Neural crest cell (in vitro differentiated cells): ENCODE results near the gene RSBN1L. TPM values are rescaled to one million over a fixed set of nuclear protein-coding genes. Genes with fewer than 3 reads are reported as not detected.
"Not testable (repeated sequence)": the region's sequence is repeated elsewhere in the genome, so short reads cannot be mapped to it uniquely, and the experiment has no call there.

Experiments
- DNase-seq: peaks from one replicate; pipeline ENCODE4 v3.0.0; 2021; ENCODE audit warnings: low read depth, mixed read lengths, low spot score
- H3K27ac Mint-ChIP-seq: one replicate; pipeline ENCODE4 v1.8.0; 2021; ENCODE audit warnings: mild to moderate bottlenecking, mixed read lengths; ENCODE audit not compliant: unreplicated experiment
- H3K27me3 Mint-ChIP-seq: 2 replicates; pipeline ENCODE4 v1.8.0; 2021; ENCODE audit warnings: low read depth, mild to moderate bottlenecking, mixed read lengths
- H3K36me3 Mint-ChIP-seq: 2 replicates; pipeline ENCODE4 v1.8.0; 2021; ENCODE audit warnings: low read depth, mild to moderate bottlenecking, mixed read lengths
- H3K4me1 Mint-ChIP-seq: 2 replicates; pipeline ENCODE4 v1.8.0; 2021; ENCODE audit warnings: mixed read lengths
- H3K4me3 Mint-ChIP-seq: one replicate; pipeline ENCODE4 v1.8.0; 2021; ENCODE audit warnings: mild to moderate bottlenecking, mixed read lengths
- H3K9me3 Mint-ChIP-seq: 2 replicates; pipeline ENCODE4 v1.8.0; 2021; ENCODE audit warnings: mixed read lengths
- CTCF ChIP-seq: fragments of 200-600 bp; sonication (generic); conservative IDR thresholded peaks from 2 replicates; pipeline ENCODE4 v1.5.0; 2021; ENCODE audit warnings: antibody characterized with exemption, mild to moderate bottlenecking
- total RNA-seq: library from RNA; stranded (reverse); gene quantifications from 2 replicates; pipeline ENCODE4 v1.2.1, GENCODE V29; 2021

The RSBN1L gene
- total RNA-seq, 1 donor from 2014 or later = 23.6 TPM

DNA sequence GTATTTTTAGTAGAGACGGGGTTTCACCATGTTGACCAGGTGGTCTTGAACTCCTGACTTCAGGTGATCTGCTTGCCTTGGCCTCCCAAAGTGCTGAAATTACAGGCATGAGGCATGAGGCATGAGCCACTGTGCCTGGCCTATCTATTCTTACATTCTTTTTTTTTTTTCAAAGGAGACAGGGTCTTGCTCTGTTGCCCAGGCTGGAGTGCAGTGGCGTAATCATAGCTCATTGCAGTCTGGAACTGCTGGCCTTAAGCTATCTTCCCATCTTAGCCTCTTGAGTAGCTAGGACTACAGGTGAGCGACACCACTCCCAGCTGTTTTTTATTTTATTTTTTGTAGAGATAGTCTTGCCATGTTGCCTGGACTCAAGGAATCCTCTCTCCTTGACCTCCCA lies 20.5 kb downstream of the RSBN1L start:
- no peak for DNase-seq
- no peaks in the 10 kb centered on the region for H3K36me3 Mint-ChIP-seq
- no peaks in the 10 kb centered on the region for H3K9me3 Mint-ChIP-seq
- H3K27ac Mint-ChIP-seq = no peak overlapping the region
- H3K4me3 Mint-ChIP-seq = no peak overlapping the region
- no peaks in the 10 kb centered on the region for H3K27me3 Mint-ChIP-seq
- TF ChIP-seq CTCF = no peak
- H3K4me1 Mint-ChIP-seq = peaks cover 5% of the 10 kb centered on the region

GRCh38 chr7:77717566-77717965 lies 21.3 kb downstream of the RSBN1L start:
- not testable (repeated sequence) for DNase-seq, H3K4me3 Mint-ChIP-seq, H3K9me3 Mint-ChIP-seq

GRCh38 chr7:77727527-77727926 lies 31.3 kb downstream of the RSBN1L start:
- no peak for TF ChIP-seq CTCF
- Mint-ChIP-seq H3K27me3 (no peaks in the 10 kb centered on the region), H3K36me3 (no peaks in the 10 kb centered on the region), H3K4me1 (peaks cover 27% of the 10 kb centered on the region), H3K9me3 (no peaks in the 10 kb centered on the region), H3K27ac (no peak overlapping the region), H3K4me3 (no peak overlapping the region)
- no peak for DNase-seq

More at GRCh38 chr7:77717566-77717965, 21.3 kb downstream of the RSBN1L start:
- not testable (repeated sequence) for H3K4me1 Mint-ChIP-seq, H3K27ac Mint-ChIP-seq, H3K27me3 Mint-ChIP-seq, H3K36me3 Mint-ChIP-seq

- TF ChIP-seq CTCF = no peak
- H3K4me3 Mint-ChIP-seq = no peak overlapping the region
- H3K27ac Mint-ChIP-seq = peak overlapping the region; percentile 6
- DNase-seq = no peak
- H3K9me3 Mint-ChIP-seq = no peaks in the 10 kb centered on the region
- no peaks in the 10 kb centered on the region for H3K36me3 Mint-ChIP-seq
- no peaks in the 10 kb centered on the region for H3K27me3 Mint-ChIP-seq
- peaks cover 27% of the 10 kb centered on the region for H3K4me1 Mint-ChIP-seq
Measured at GRCh38 chr7:77727936-77728701, 31.9 kb downstream of the RSBN1L start.

DNA sequence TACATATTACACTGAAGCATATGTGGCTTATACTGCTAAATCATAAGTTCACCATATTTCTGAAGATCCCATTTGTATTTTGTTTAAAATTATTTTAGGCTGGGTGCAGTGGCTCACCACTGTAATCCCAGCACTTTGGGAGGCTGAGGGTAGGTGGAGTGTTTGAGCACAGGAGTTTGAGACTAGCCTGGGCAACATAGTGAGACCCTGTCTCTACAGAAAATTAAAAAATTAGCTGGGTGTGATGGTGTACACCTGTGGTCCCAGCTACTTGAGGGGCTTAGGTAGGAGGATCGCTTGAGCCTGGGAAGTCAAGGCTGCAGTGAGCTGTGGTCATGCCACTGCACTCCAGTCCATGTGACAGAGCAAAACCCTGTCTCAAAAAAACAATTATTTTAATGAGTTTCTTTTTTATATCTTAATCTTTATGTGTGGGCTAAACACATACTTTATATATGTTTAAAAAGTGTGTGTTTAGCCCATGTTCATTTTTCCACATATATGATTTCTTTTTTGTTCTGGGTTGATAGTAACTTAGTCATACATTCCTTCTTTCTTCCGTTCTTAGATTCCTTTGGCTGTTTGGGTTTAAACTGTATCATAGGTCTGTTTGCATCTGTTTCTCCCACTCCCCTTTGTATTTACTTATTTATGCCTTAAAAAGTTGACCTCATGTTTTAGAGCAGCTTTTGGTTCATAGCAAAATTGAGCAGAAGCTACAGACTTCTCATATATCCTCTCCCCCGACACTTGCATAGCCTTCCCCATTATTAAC lies 33.5 kb downstream of the RSBN1L start:
- no peaks in the 10 kb centered on the region for H3K27me3 Mint-ChIP-seq
- no peak for DNase-seq
- H3K36me3 Mint-ChIP-seq = no peaks in the 10 kb centered on the region
- no peak overlapping the region for H3K27ac Mint-ChIP-seq
- no peak overlapping the region for H3K4me3 Mint-ChIP-seq
- H3K4me1 Mint-ChIP-seq = peaks cover 27% of the 10 kb centered on the region
- no peaks in the 10 kb centered on the region for H3K9me3 Mint-ChIP-seq
- TF ChIP-seq CTCF = no peak

DNA sequence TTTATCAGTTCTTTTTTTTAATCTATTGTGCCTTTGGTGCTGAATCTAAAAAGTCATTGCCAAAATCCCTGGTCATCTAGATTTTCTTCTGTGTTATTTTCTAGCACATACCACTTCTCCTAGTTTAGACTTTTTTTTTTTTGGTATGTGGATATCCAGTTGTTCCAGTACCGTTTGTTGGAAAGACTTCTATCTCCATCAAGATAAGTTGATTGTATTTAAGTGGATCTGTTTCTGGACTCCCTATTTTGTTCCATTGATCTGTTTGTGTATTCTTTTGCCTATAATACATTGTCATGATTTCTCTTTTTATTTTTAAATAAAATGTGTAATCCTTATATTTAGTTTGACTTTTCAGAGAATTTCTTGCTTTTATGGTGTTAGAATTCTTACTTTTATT lies 35.5 kb downstream of the RSBN1L start:
- Mint-ChIP-seq H3K4me3 (no peak overlapping the region), H3K9me3 (no peaks in the 10 kb centered on the region), H3K36me3 (no peaks in the 10 kb centered on the region), H3K27me3 (no peaks in the 10 kb centered on the region), H3K27ac (no peak overlapping the region), H3K4me1 (peaks cover 27% of the 10 kb centered on the region)
- no peak for TF ChIP-seq CTCF
- no peak for DNase-seq
